Neural progenitor cell (in vitro differentiated cells): ENCODE results near the gene SLC44A5.

Source experiments
- EZH2 ChIP-seq: fragments of 200-600 bp; sonication (generic); IDR thresholded peaks from 2 replicates; pipeline ENCODE4 v1.6.1; 2017; ENCODE audit warnings: antibody characterized with exemption, mild to moderate bottlenecking, moderate library complexity
- TF ChIP-seq, protein P1 (sequence below): fragments of 200-600 bp; sonication (generic); IDR thresholded peaks from 2 replicates; pipeline ENCODE4 v1.5.1; 2017; ENCODE audit warnings: antibody characterized with exemption, mild to moderate bottlenecking

DNA sequence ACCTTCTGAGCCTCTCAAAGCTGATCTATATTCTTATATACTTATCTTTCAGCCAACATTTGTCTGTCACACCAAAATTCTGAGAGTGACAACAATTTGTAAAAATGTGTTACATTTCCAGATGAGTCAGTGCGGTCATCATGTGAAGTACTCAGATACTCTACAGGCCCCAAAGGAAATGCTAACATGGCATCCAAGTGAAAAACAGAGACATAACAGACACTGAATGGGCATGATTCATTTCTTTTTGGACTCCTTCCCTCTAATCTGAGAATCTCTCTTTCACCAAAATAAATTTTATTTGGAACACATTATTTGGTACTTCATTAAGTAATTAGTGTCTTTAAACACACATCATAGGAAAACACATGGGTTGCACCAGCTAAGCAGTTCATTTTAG is 96.6 kb downstream of the SLC44A5 start:
- TF ChIP-seq, protein P1, sequence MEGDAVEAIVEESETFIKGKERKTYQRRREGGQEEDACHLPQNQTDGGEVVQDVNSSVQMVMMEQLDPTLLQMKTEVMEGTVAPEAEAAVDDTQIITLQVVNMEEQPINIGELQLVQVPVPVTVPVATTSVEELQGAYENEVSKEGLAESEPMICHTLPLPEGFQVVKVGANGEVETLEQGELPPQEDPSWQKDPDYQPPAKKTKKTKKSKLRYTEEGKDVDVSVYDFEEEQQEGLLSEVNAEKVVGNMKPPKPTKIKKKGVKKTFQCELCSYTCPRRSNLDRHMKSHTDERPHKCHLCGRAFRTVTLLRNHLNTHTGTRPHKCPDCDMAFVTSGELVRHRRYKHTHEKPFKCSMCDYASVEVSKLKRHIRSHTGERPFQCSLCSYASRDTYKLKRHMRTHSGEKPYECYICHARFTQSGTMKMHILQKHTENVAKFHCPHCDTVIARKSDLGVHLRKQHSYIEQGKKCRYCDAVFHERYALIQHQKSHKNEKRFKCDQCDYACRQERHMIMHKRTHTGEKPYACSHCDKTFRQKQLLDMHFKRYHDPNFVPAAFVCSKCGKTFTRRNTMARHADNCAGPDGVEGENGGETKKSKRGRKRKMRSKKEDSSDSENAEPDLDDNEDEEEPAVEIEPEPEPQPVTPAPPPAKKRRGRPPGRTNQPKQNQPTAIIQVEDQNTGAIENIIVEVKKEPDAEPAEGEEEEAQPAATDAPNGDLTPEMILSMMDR = no peak
- no peak for TF ChIP-seq EZH2
